ENCODE measurements around the gene DUSP22.

DNA sequence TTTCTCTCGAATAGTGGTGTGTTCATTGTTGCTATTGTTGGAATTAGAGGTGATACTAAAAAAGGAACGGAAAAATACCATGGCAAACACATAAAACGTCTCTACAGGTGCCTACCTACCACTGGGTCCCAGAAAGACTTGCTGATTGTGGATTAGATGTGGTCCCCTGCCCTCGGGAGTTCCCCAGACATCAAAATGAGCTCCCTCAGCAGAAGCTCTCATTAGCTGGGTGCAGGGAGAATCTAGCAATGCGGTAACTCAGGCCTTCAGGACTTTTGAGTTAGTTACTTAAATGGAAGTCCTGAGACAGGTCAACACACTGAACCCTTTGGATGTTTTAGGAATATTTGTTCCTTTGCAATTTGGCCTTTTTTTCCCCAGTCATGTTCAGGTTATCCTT is 105.3 kb downstream of the DUSP22 start:
- TF ChIP-seq GATA2 (IDR thresholded peaks at IDR 0.05; ENCODE audit: low read depth, low read length) (no peak), GATA3 (IDR thresholded peaks at IDR 0.05; ENCODE audit: low read depth, low read length) (no peak)

Measured in SH-SY5Y (cell line).